ENCODE data around the gene RNASE11. TPM values are rescaled to one million over a fixed set of nuclear protein-coding genes. Genes with fewer than 3 reads are reported as not detected.
"Not testable (repeated sequence)": the region's sequence is repeated elsewhere in the genome, so short reads cannot be mapped to it uniquely, and the experiment has no call there.

RNASE11 gene
- total RNA-seq (2014; rRNA removed; shearing (Covaris generic)): 0.17 TPM in 1 of 2 replicates, not detected in the other

DNA sequence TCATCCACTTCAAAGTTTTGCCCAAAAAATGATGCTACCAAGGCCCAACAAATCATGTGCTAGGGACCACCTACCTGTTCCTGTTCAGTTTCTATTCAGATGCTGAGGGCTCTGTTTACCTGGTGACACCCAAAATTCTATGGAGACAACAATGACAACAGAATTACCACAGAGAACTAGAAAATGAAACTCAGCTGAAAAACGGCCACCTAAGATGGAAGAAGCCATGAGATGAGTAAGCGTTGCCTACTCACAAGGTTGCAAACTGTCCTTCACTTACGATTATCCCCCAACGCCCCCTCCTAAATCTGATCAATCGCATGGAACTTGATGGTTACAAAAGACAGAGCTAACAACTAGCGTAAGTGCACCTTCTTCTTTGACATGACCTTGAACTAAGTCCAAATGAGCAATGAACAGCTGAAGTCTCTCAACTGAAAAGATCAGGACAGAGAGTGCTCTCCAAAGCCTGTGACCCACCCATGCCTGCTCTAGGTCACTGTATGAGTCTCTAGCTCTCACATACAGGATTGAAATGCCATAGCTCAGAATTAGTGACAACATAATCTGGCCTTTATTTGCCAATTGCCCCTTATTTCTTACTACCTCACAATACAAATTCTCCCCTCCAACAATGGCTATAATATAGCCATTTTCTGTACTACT lies at the start of gene RNASE11:
TSS of gene RNASE11 (minus strand) at position 513 of the 666 bp plus-strand sequence.
- DNase-seq (ENCODE audit: low read depth): no peak

DNA sequence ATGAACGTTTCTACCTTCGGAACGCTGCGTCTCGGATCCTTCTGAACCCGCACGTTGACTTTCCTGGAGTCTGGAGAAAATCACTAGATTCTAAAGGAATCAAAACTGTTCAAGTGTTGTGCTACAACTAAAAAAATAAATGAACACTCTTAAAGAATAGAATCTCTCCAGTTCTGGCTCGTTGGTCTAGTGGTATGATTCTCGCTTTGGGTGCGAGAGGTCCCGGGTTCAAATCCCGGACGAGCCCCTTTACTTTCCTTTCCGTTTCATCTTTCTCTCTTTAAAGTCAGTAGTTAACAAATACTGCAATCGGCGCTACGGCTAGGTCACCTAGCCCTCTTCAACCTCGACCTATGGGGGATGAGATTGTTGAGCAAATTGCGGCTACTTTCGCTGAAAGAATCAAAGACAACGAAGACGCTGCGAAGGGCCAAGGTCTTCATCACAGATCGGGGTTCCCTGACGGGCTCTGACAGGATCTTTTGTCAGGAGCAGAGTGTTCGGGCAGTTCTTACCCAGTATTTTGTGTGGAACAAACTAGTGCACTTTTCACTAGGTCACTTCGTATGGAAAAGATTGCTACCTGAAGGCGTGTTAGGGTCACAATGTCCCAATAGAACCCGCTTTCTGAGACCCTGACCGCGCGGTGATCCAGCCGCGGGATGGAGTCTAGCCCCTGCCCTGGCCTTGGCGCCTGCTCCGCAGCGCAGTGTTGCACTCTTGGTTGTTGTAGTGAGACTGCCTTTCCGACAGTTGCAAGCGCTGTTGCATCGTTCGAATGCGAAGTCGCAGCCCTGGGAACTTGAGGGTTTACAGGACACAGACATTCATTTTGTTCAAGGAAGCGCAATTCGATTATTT lies 45.3 kb upstream of the RNASE11 start:
- peak; percentile 93 for DNase-seq (ENCODE audit: low read depth)

DNA sequence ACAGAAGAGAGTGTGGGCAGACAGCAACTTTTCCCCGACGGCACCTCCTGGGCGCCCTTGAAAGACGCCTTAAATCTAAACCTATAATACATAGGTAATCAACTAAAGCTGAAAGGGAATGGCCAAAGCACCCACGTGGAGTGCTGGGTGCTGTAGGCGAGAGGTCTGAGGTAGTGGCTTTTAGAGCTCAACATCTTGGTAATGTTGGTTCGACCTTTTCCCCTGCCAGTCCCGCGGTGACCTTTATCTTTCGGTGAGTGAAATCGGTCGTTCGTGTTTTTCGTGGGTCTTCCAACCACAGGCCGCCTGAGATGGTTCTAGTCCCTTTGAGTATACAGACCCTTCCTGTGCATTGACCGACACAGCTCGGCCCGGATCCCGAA lies 44.6 kb upstream of the RNASE11 start:
- DNase-seq (ENCODE audit: low read depth): no peak

DNA sequence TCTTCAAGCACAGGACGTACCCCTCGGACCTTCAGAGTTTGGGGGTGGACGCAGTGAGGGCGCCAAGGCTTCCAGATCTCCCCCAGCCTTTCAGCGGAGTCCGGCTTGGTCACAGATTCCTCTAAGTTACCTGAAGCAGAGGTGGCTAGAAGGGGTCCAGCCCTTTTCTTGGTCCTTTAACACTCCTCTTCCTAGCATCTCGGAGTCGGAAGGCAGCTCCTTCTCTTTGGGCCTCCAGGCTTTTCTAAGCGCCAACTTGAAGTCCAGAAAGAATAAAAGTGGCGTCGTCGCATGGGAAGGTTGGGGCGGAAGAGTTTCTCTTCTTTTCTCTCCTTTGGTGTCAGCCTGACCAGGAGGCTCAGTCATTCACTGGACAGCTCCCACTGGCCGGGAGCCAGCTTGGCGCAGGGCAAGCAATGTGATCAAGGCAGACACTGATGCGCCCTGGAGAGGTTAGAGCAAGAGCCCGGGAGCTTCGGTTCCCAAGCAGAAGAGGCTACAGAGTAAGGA lies 44.1 kb upstream of the RNASE11 start:
- DNase-seq (ENCODE audit: low read depth): peak; percentile 87

DNA sequence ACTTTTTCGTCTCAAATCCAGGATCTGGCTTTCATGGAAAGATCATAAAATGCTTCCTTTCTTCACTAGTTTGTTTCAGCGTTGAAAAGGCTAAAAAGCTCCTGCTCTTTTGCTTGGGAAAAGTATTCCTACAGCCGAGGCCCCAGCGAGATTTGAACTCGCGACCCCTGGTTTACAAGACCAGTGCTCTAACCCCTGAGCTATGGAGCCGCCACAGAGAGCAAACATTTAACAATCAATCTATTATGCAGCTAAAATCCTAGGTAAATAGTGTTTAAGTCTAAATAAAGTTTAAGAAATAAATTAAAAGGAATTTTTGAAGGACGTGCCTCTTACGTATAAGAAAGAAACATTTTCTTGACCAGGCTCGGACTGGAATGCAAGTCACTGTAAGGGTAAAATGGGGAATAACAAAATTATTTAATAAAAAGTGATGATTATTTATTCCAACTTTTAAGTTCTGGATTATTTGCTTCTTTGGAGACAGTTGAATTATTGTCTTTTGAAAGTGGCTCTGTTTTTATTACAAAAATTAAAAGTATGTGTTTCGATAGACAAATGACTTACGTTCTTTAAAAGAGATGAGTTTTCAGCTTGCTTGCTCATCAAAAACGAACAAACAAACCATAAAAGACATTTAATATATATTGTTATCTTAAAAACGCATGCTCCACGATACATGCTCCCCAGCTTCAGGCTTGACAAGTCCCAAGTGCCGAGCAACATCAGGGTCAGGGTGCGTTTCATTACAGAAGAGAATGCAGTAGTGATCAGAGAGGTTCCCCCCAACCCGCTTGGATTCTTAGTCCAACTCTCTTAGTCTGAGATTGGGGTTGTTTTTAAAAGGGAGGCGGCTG lies 43.5 kb upstream of the RNASE11 start:
- peak; percentile 75 for DNase-seq (ENCODE audit: low read depth)

DNA sequence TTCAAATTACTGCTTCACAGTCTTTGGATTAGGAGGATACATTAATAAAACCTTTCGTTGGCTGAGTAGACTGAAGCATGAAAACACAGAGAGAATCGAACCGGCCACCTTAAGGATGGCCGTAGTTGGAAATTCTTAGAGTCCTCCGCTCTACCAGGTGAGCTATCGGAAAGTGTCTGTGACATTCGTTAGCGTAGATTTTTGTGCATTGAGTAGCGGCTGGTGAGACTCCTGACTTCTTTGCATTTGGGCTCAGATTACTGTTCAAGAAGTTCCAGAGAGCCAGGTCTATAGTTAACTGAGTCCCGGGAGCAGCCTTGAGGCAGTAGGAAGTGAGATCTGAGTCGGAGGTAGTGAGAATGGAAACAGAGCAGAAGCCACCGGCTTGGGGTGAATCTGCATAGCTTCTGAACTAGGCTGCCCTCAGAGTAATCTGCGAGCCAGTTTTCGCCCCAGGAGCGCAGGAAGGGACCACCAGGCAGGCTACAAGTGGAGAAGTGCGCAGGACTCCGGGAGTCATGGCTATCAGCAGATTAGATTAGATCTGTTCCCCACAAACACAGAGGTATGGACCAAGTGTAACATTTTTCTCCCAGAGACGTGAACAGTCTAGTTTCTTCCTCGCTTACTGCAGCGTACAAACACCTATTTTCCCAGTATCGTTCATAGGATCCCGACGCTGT lies 42.7 kb upstream of the RNASE11 start:
- peak; percentile 86 for DNase-seq (ENCODE audit: low read depth)

DNA sequence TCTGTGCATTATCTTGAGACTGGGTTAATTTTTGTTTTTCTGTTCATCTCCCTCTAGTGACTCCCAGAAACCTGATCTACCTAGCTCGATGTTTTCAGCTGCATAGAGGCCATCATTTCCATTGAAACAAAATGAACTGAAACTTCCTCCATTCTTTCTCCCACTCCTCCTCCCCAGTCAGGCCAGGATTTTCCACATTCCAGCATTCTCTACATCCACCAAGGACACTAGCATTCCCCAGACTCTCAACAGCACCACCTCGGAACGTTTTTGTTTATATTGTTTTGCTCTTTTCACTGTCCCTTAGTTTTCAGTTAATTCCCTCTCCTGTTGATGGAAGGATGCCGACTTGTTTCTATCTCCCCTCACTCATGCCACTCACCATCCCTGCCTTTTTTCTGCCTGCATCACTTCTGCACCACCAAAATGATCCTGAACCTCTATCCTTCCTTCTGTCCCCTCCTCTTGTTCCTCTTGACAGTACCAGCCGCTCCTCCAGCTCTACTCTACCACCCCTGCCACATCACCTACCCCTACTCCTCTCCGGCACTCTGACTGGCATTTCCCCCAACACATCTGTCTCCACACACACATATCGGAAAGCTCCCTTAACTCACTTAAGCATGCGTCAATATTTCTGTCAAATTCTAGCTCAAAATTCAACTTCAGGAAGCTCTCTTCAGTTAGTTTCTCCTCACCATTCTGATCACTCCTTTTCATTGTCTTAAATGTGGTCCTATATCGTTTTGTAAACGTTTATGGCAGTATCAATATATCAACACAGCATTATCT lies 40.5 kb upstream of the RNASE11 start:
- no peak for DNase-seq (ENCODE audit: low read depth)

DNA sequence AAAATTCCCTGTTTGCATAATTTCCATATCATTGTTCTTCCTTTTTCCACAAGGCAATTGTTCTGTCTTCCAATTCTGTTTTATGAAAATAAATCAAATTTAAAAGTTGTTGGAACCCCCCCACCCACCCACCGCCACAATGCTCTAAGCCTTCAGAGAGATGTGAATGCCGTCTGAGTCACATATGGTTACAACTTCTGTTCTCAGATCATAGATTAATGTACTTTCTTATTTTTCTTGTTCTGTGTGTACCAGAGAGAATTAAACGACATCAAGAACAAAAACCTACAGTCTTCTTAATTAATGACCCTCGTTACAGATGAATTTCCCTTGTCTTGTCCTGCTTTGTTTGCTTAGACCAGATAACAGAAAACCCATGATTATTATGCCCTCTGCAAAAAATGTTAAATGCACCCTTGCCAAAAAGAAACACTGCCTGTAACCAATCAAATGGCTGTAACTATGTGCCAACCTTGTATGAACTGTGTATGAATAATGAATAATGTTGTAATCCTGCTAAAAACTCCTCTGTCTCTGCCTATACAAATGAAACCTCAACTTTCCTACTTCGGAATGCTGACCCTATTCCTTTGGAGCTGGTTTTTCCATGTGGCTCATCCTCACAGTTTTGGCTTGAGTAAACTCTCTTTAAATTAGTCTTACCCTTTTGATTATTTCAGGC lies 39.7 kb upstream of the RNASE11 start:
- DNase-seq (ENCODE audit: low read depth): no peak

DNA sequence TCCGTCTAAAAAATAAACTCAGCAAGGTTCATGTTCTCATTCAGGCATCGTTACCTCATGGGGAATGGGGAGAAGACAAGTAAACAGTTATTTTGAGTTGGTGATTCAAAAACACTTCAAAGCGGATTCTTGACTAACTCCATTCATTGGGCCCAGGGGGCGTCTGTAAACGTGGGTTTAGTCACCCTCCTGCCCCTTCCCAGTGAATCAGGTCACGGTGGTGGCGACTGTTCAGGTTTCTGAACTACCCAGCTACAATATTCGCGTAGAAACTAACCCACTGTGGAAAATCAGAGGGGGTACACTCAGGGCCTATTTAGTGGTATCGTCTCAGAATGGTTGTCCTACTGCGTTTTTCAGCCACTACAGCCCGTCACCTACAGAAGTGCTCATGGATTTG lies 38.5 kb upstream of the RNASE11 start:
- DNase-seq (ENCODE audit: low read depth): no peak

DNA sequence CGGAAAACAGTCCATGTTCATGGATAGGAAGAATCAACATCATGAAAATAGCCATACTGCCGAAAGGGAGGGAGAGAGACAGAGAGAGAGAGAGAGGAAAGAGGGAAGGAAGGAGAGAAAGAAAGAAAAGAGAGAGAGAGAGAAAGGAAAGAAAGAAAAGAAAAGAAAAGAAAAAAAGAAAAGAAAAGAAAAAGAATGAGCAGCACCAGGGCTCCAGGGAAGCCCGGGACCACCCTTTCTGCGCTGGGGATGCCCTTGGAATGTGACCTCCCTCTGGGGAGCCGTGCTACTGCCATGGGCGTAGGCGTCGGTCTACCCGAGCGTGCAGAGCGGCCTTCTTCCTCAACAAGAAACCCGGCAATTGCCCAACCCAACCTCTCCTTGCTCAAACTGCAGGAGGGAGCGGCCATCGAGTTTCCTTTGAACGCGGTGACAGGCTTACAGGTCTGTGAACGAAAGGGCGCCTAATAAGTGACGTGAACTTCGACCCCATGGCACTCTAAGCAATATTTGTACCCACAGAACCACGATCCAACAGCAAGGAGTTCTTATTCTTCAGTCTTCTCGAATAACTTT lies 36.8 kb upstream of the RNASE11 start:
- DNase-seq (ENCODE audit: low read depth): peak; percentile 89

DNA sequence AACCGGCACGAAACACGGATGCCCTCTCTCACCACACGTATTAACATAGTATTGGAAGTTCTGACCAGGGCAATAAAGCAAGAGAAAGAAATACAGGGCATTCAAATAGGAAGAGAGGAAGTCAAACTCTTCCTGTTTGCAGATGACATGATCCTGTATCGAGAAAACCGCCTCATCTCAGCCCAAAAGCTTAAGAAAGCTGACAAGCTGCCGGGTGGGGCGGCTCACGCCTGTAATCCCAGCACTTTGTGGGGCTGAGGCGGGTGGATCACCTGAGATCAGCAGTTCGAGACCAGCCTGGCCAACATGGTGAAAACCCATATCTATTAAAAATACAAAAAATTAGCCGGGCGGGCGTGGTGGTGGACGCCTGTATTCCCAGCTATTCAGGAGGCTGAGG lies 36.0 kb upstream of the RNASE11 start:
- no peak for DNase-seq (ENCODE audit: low read depth)

DNA sequence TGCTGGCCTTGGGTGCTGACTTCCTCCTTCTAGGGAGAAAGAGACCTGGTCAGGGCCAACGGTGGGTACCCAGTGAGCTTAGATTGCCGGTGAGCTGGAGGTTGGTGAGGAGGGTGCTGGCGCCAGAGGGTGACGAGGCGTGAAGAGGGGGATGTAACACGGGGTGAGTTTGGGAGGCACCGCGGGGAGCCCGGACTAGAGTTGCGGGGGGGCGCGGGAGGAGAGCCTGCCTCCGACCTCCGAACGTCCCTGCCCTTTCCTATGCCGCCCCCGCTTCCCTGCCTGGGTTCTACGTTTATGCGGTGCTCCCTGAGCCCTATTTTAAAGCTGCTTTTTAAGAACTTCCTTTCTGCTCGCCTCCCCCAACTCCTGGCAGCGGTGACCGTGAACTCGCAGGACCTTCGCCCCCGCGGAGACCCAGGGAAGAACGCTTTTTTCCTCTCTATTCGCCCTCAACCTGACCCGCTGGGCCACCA lies 35.1 kb upstream of the RNASE11 start:
- DNase-seq (ENCODE audit: low read depth): no peak

DNA sequence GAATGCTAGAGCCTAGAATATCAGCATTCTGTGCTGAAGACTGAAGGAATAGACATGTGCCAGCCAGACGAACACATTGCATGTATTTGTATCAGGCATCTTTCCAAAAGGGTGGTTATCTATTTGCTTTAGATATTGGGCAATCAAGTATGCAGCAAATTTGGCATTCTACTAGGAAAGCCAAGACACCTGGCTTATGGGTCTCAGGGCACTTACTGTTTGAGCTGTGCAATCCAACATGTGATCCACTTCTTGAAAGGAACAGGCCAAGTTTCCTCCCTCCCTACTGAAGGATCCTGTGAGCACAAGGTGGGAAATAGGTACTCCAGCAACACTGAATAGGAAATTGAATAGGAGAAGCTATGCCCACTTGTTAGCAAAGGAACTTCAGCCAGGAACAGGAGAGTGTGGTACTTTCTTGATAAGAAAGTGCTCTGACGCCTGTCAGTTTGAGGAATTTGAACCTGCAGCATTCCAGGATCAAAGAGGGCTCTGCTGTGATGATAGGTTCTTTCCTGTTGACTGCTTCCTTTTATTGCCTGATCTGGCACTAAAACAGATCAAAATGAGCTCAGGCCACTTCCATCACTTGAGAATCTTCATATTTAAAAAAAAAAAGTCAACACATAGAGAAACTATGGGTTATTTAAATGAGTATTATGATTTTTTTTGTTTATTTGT lies 33.1 kb upstream of the RNASE11 start:
- no peak for DNase-seq (ENCODE audit: low read depth)

DNA sequence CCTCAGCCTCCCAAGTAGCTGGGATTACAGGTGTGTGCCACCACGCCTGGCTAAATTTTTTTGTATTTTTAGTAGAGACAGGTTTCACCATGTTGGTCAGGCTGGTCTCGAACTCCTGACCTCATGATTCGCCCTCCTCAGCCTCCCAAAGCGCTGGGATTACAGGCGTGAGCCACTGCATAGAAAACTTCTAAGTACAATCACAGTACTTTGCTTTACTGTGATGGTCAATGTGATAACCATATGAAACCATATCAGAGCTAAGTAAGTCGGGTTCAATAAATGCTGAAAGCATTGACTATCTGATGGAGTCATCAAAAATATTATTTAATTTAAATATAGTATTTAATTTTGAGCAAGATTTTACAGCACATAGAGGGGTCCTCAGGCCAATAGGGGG lies 31.9 kb upstream of the RNASE11 start:
- not testable (repeated sequence) for DNase-seq (ENCODE audit: low read depth)

DNA sequence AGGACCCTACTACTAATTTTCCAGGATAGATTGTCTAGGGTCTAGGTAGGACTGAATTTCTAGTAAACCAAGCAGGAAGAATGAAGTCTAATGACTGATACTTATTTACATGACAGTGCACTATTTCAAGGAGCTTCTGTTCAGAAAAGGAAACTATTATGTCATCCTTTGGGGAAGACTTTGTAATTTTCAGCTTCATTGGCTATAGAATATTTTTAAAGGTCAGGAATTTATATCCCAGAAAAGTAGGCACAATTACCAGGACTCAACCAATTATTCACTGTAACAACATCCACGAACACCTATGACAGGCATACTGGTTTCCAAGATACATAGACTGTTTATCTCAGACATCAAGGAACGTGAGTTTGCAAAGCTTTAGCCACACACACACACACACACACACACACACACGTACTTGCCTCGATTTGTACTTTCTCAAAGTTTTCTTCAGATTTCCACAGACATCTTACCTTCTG lies 30.5 kb upstream of the RNASE11 start:
- DNase-seq (ENCODE audit: low read depth): no peak

DNA sequence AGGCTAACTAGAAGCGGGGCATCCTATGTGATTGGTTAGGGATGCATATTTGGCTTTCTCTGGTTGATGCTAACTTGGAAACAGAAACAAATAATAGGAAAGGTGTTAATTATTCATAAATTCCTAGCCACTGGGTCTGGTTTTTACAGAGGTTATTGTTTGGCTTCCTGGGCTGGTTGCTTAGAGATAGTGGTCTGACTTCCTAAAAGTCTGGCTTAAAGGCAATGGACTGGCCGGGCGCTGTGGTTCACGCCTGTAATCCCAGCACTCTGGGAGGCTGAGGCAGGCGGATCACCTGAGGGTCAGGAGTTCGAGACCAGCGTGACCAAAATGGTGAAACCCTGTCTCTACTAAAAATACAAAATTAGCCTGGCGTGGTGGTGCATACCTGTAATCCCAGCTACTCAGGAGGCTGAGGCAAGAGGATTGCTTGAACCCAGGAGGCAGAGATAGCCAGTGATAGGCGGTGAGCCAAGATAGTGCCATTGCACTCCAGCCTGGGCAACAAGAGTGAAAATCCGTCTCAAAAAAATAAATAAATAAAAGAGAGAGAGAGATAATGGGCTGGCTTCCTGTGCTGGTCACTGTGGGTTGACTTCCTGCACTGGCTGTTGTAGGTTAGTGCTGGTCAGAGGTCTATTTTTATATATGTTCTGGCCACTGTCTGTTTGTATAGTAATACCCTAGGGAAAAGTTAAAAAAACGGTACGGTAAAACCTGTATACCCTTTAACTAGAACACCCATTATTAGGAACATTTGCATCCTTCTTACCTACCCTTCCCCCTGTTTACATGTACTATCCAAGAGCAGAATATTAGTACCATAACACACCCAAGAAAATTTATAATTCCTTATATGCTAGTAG lies 29.6 kb upstream of the RNASE11 start:
- no peak for DNase-seq (ENCODE audit: low read depth)

DNA sequence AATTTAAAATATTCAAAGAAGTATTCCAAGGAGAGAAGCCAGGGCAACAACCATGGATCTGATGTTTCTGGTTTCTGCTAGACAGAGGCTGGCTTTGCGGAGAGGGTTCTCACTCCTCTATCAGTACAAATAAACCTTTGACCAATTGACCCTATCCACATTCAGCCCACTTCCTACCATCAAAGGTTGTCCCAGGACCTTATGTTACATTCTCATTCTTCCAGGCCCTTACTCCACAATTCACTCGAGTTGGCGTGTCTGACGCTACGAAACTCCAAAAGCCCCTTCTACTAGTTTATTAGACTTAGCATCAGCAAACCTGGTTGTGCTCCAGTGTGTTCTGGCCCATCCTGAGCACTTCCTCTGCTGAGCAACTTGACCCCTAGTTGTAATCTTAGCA lies 28.2 kb upstream of the RNASE11 start:
- DNase-seq (ENCODE audit: low read depth): no peak
